HepG2 (cell line): ENCODE measurements around the gene TWIST2. TPM values are rescaled to one million over a fixed set of nuclear protein-coding genes. Genes with fewer than 3 reads are reported as not detected.

Experiments used
- ATAC-seq: fragments of 200-7000 bp; cut with Tn5 transposase; 3 replicates; pipeline ENCODE4 v1.9.1; 2020; ENCODE audit warnings: mild to moderate bottlenecking, moderate library complexity
- BruUV-seq: library from RNA; stranded (reverse); fragments of 400-500 nt; replicated peaks from 2 replicates; lab custom pipeline; 2021; lab: Mats Ljungman, UMichigan
- CTCF ChIA-PET: fragments of 300-600 bp; formaldehyde crosslinking; extraction: SDS; loops from one replicate; lab custom pipeline; 2021; ENCODE audit warnings: low total read pairs, inconsistent platforms, low intra/inter-chr PET ratio; lab: Yijun Ruan, JAX
- POLR2A ChIA-PET: fragments of 350-600 bp; sonication (Branson Sonifier 250); formaldehyde crosslinking; loops from one replicate; lab custom pipeline; 2020; ENCODE audit warnings: antibody characterized with exemption, inconsistent platforms; lab: Yijun Ruan, JAX
- DNase-seq: peaks from one replicate; pipeline ENCODE4 v3.0.0-alpha.2; 2015; ENCODE audit warnings: low spot score
- FAIRE-seq: peaks from 3 replicates; lab custom pipeline; 2011; peaks lifted over from hg19 to GRCh38; lab: Jason Lieb, UNC
- H2AFZ ChIP-seq: one replicate; pipeline ENCODE4 v1.6.1; 2011; ENCODE audit warnings: low read length, inconsistent platforms
- H3K27ac ChIP-seq: fragments of 300-600 bp; 3 replicates; pipeline ENCODE4 v1.8.0; 2011; ENCODE audit warnings: mixed run types, mild to moderate bottlenecking, mixed read lengths, low read length, inconsistent platforms; ENCODE audit not compliant: insufficient read depth; ENCODE audit errors: extremely low read length
- H3K27me3 ChIP-seq, 2 experiments: fragments of 200-600 bp in 1 of 2; 2 replicates in 1 of 2; 3 replicates in 1 of 2; pipeline versions ENCODE4 v1.6.0 to v1.8.0; 2011; ENCODE audit warnings: low read length in 2 of 2, mild to moderate bottlenecking in 2 of 2, moderate library complexity in 2 of 2, inconsistent platforms in 1 of 2; ENCODE audit not compliant: insufficient read depth in 2 of 2, control insufficient read depth in 1 of 2
- H3K36me3 ChIP-seq, 2 experiments: fragments of 200-600 bp in 1 of 2; replicated peaks in 1 of 2; 2 replicates in 1 of 2; 3 replicates in 1 of 2; pipeline versions ENCODE4 v1.5.1 to v1.8.0; 2011; ENCODE audit warnings: low read length in 2 of 2, inconsistent platforms in 1 of 2; ENCODE audit not compliant: insufficient read depth in 2 of 2, control insufficient read depth in 1 of 2
- H3K4me1 ChIP-seq: 2 replicates; pipeline ENCODE4 v1.5.1; 2012; ENCODE audit warnings: low read length, inconsistent platforms; ENCODE audit not compliant: insufficient read depth
- H3K4me2 ChIP-seq: 2 replicates; pipeline ENCODE4 v1.6.0; 2011; ENCODE audit warnings: low read depth, low read length, inconsistent platforms
- H3K4me3 ChIP-seq, 3 experiments: fragments of 200-600 bp in 1 of 3; sonication (generic), shearing (Covaris generic) in 1 of 3; replicated peaks in 1 of 3; 2 replicates each; pipeline ENCODE4 v1.5.1; 2011 to 2016; ENCODE audit warnings: low read length in 3 of 3, inconsistent platforms in 2 of 3, low read depth in 2 of 3, mild to moderate bottlenecking in 2 of 3, control low read depth in 1 of 3, mixed read lengths in 1 of 3; ENCODE audit not compliant: insufficient read depth in 1 of 3
- H3K79me2 ChIP-seq: one replicate; pipeline ENCODE4 v1.6.1; 2011; ENCODE audit warnings: low read length, inconsistent platforms; ENCODE audit not compliant: insufficient read depth
- H3K9ac ChIP-seq: 2 replicates; pipeline ENCODE4 v1.6.0; 2011; ENCODE audit warnings: mild to moderate bottlenecking, low read depth, low read length, inconsistent platforms; ENCODE audit not compliant: insufficient read depth
- H3K9me3 ChIP-seq: 2 replicates; pipeline ENCODE4 v1.5.1; 2012; ENCODE audit warnings: mild to moderate bottlenecking, low read length
- H4K20me1 ChIP-seq: 2 replicates; pipeline ENCODE4 v1.6.0; 2011; ENCODE audit warnings: inconsistent platforms, mild to moderate bottlenecking, low read length, moderate library complexity; ENCODE audit not compliant: insufficient read depth
- AHDC1 ChIP-seq: sonication (generic); formaldehyde crosslinking; IDR thresholded peaks from 2 replicates; pipeline ENCODE4 v1.5.1; 2020; ENCODE audit warnings: mild to moderate bottlenecking, missing genetic modification reagents, borderline replicate concordance
- ARHGAP35 ChIP-seq: sonication (generic); formaldehyde crosslinking; IDR thresholded peaks from 2 replicates; pipeline ENCODE4 v1.9.0; 2022; ENCODE audit warnings: mild to moderate bottlenecking, inconsistent platforms, moderate library complexity, missing genetic modification reagents, borderline replicate concordance
- HNF1B ChIP-seq: sonication (generic); formaldehyde crosslinking; IDR thresholded peaks from 2 replicates; pipeline ENCODE4 v1.5.1; 2020; ENCODE audit warnings: mild to moderate bottlenecking, moderate library complexity, missing genetic modification reagents
- ISX ChIP-seq: sonication (generic); formaldehyde crosslinking; conservative IDR thresholded peaks from 2 replicates; pipeline ENCODE4 v1.5.0; 2020; ENCODE audit warnings: missing genetic modification reagents
- JARID2 ChIP-seq: sonication (generic); formaldehyde crosslinking; IDR thresholded peaks from 2 replicates; pipeline ENCODE4 v1.8.1; 2023; ENCODE audit warnings: missing genetic modification reagents, inconsistent platforms; ENCODE audit not compliant: insufficient replicate concordance
- KDM2A ChIP-seq: sonication (generic); formaldehyde crosslinking; IDR thresholded peaks from 2 replicates; pipeline ENCODE4 v1.4.0; 2020; ENCODE audit warnings: low read depth, missing genetic modification reagents, borderline replicate concordance
- LBX2 ChIP-seq: sonication (generic); formaldehyde crosslinking; IDR thresholded peaks from 2 replicates; pipeline ENCODE4 v1.5.0; 2020; ENCODE audit warnings: missing genetic modification reagents, mild to moderate bottlenecking, borderline replicate concordance
- MBD4 ChIP-seq: IDR thresholded peaks from 2 replicates; pipeline ENCODE4 v1.6.1; 2012; ENCODE audit warnings: low read length, inconsistent platforms, borderline replicate concordance
- MIXL1 ChIP-seq: IDR thresholded peaks from 2 replicates; pipeline ENCODE4 v1.6.1; 2016
- PAF1 ChIP-seq: IDR thresholded peaks from 2 replicates; pipeline ENCODE4 v1.6.1; 2016; ENCODE audit warnings: missing genetic modification reagents, missing compliant biosample characterization
- RXRB ChIP-seq: IDR thresholded peaks from 2 replicates; pipeline ENCODE4 v1.6.1; 2016; ENCODE audit warnings: borderline replicate concordance, missing genetic modification reagents, missing compliant biosample characterization
- SKI ChIP-seq: fragments of 450-650 bp; IDR thresholded peaks from one replicate; pipeline ENCODE4 v1.6.1; 2018; ENCODE audit warnings: mild to moderate bottlenecking; ENCODE audit not compliant: partially characterized antibody
- SNRNP70 ChIP-seq: fragments of 200-400 bp; formaldehyde crosslinking; IDR thresholded peaks from 2 replicates; pipeline ENCODE4 v1.6.1; 2017; ENCODE audit warnings: mild to moderate bottlenecking, low read depth, low read length, moderate library complexity
- TFDP2 ChIP-seq: sonication (generic); formaldehyde crosslinking; IDR thresholded peaks from 2 replicates; pipeline ENCODE4 v1.4.0; 2020; ENCODE audit warnings: missing genetic modification reagents
- TGIF2 ChIP-seq: IDR thresholded peaks from 2 replicates; pipeline ENCODE4 v1.6.1; 2016; ENCODE audit warnings: control low read depth, missing compliant biosample characterization
- WGBS: methylation state at CpG from one replicate; pipeline ENCODE4 v1.1.6; 2017; ENCODE audit warnings: low lambda C conversion rate; 5-methylcytosine and 5-hydroxymethylcytosine counted together
- in situ Hi-C: cut with HindIII; loops from 2 replicates; pipeline ENCODE4 v1.10.0; 2017; ENCODE audit warnings: low pct_unique_long_range_greater_than_20kb; ENCODE audit not compliant: extremely low pct_ligation_motif_present
- intact Hi-C: fragments of 100-400 bp; cut with micrococcal nuclease; formaldehyde crosslinking; loops from one replicate; pipeline ENCODE4 v1.10.0; 2022; ENCODE audit not compliant: unreplicated experiment
- polyA plus RNA-seq, 8 experiments: library from polyadenylated mRNA; depleted of rRNA in 3 of 8; stranded (reverse) in 7 of 8; unstranded in 1 of 8; fragments of >200 nt; fragmentation: Illumina TruSeq in 4 of 8; extraction: Trizol in 4 of 8; gene quantifications; 2 replicates each; pipeline versions ENCODE4 v1.2.1 to v1.2.3, GENCODE V29; 2011 to 2016; ENCODE audit warnings: low read depth in 4 of 8, missing spikeins in 1 of 8, mixed read lengths in 1 of 8; ENCODE audit not compliant: insufficient read depth in 1 of 8
- total RNA-seq, 5 experiments: library from RNA; depleted of rRNA; stranded (reverse); fragments of >200 nt; fragmentation: Illumina TruSeq; extraction: Trizol; gene quantifications; 2 replicates each; pipeline ENCODE4 v1.2.3, GENCODE V29; 2016; ENCODE audit warnings: low read depth in 1 of 5
- TF ChIP-seq, protein P1 (sequence below): sonication (generic); formaldehyde crosslinking; IDR thresholded peaks from 2 replicates; pipeline ENCODE4 v1.8.0; 2022; ENCODE audit warnings: mild to moderate bottlenecking, missing genetic modification reagents, moderate library complexity

Gene TWIST2
- total and polyA plus RNA-seq, 2 of the 13 experiments (the other 11 are each of a cell fraction or from before 2014, with no cell fraction given), result 0.08 to 0.11 TPM

- Histone ChIP-seq H3K9me3 (peaks cover 17% of the 10 kb centered on the region), H3K36me3 (no peaks in the 10 kb centered on the region), H3K27me3 (peaks cover 10 to 57% of the 10 kb centered on the region in 2 experiments), H4K20me1 (no peaks in the 10 kb centered on the region), H3K4me2 (no peak overlapping the region), H2AFZ (no peak overlapping the region), H3K79me2 (no peaks in the 10 kb centered on the region), H3K4me1 (no peaks in the 10 kb centered on the region), H3K27ac (no peak overlapping the region), H3K9ac (no peak overlapping the region), H3K4me3 (no peak overlapping the region)
- no peak for DNase-seq
- BruUV-seq, result no TSS peak
- POLR2A ChIA-PET, result no interaction called here
- no peak for ATAC-seq
- in situ Hi-C loops, result no loop called here
- WGBS, result 16% methylated on average over 5 of the region's 5 CpGs
- FAIRE-seq, result no peak
- intact Hi-C loops, result no loop called here
- CTCF ChIA-PET, result no interaction called here
- TF ChIP-seq TFDP2 (CRISPR knock-in tag) (no peak), SKI (no peak), ISX (no peak), KDM2A (CRISPR knock-in tag) (no peak), JARID2 (CRISPR knock-in tag) (no peak), TGIF2 (CRISPR knock-in tag) (no peak), RXRB (CRISPR knock-in tag) (no peak), PAF1 (CRISPR knock-in tag) (no peak), SNRNP70 (no peak), MIXL1 (CRISPR knock-in tag) (no peak), HNF1B (CRISPR knock-in tag) (no peak), LBX2 (no peak), ARHGAP35 (CRISPR knock-in tag) (no peak), AHDC1 (CRISPR knock-in tag) (no peak), MBD4 (no peak)
- TF ChIP-seq, protein P1, sequence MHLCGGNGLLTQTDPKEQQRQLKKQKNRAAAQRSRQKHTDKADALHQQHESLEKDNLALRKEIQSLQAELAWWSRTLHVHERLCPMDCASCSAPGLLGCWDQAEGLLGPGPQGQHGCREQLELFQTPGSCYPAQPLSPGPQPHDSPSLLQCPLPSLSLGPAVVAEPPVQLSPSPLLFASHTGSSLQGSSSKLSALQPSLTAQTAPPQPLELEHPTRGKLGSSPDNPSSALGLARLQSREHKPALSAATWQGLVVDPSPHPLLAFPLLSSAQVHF, result no peak
Measured at GRCh38 chr2:238811759-238812158, 36.1 kb upstream of the TWIST2 start.
